ENCODE data around the gene HLA-DQA2.
"Not testable (repeated sequence)": the region's sequence is repeated elsewhere in the genome, so short reads cannot be mapped to it uniquely, and the experiment has no call there.

Gene HLA-DQA2

DNA sequence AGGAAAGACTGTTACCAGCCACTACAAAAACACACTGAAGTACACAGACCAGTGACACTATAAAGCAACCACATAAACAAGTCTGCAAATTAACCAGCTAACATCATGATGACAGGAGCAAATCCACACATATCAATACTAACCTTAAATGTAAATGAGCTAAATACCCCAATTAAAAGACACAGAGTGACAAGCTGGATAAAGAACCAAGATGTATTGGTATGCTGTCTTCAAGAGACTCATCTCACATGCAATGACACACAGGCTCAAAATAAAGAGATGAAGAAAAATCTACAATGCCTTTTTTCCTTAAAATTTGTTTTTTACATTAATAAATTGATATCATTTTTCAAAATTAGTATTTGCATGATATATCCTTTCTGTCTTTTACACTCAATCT, 41.7 kb downstream of the HLA-DQA2 start:
- DNase-seq, result not testable (repeated sequence)

DNA sequence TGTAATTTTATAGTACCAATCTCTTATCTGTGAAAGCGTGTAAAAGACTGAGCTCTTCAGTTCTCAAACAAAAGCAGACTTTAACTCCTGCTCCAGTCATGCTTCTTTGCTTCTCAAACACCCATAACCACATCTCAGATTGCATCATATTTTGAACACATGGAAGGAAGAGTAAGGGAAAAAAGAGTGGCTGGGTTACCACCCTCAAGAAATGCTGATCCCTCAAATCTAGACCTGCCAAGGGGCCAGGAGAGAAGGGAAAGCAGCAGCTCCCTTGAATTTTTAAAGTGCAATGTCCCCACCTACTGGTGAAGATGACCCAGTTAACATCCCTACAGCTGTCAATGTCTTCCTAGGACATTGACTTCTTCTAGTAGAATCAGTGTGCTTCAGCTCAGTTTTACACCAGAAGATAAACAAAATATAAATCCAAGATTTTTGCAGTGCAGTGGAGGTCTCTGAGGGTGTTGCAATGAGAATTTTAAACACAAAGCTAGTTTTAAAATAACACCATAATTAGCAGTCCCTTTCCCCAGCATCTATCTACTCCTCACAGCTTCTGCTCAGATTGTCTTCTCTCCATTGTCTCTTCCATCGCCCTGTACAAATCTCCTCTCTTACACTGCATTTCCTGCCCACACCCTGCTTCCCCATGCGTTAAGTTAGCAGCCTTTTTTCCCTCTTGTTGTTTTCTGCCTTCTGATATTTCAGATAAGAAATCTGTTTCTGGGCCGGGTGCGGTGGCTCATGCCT, 44.8 kb downstream of the HLA-DQA2 start:
- peak; percentile 14 to 41 for DNase-seq

DNA sequence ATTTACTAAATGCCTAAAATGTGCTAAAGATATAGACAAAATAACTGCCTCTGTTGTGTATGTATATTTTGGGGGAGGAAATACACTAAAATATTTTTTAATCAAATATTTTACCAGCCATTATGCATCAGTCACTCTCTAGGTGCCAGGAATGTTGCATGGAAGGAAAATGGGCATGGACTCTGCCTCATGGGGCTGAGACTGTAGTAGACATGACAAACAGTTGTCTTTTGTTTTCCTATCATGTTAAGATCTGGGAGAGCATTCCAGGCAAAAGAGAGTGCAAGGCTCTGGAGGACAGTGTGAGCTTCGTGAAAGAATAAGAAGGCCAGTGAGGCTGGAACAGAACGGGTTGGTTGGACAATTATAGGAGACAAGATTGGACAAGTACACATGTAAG, 49.1 kb downstream of the HLA-DQA2 start:
- no peak for DNase-seq

DNA sequence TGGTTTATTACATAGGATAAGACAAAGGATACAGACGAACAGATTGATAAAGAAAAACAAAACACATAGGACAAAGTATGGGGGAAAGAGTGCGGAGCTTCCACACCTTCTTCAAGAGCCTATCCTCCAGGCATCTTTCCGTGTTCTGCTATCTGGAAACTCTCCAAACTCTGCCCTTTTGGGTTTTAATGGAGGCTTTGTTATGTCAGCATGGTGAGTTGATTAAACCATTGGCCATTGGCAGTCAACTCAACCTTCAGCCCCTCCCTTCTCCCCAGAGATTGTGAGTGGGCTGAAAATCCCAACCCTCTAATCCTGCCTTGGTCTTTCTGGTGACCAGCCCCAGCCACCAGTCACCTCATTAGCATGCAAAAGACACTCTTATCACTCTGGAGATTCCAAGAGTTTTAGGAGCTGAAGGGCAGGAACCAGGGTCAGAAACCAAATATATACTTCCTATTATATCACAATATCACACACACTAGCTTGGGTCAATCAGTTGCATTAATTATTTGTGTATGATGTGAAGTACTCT, 51.8 kb downstream of the HLA-DQA2 start:
- no peak for DNase-seq

DNA sequence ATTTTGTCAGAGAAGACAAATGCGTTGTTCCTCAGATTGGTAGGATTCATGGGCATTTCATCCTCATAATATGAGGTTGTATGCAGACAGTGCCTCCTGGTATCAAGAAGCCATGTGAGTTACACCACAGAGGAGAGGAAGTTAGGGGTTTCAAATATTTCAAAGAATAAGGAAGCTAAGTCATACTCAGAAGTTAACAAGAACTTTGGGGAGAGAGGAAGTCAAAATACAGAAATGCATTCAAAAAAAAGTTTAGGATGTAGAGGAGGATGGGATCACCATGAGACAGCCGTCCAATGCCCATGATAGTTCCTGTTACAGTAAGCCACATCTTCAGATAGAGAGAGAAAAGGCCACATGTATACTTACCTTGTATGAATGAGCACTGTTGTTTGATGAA, 53.3 kb downstream of the HLA-DQA2 start:
- DNase-seq, result peak in 1 of 2 donors; percentile 2
